HEK293 (cell line): ENCODE measurements around the gene FBH1.

Source experiments
- CTCF ChIA-PET: fragments of 350-600 bp; formaldehyde crosslinking; extraction: SDS; loops from one replicate; lab custom pipeline; 2021; ENCODE audit warnings: antibody characterized with exemption; lab: Yijun Ruan, JAX
- POLR2A ChIA-PET: fragments of 300-600 bp; formaldehyde crosslinking; extraction: SDS; loops from one replicate; lab custom pipeline; 2020; ENCODE audit warnings: antibody characterized with exemption, inconsistent platforms; lab: Yijun Ruan, JAX
- H3K27ac ChIP-seq: fragments of 200-500 bp; sonication (Bioruptor generic); 2 replicates; pipeline ENCODE4 v1.5.1; 2014; ENCODE audit warnings: low read depth, low read length, control low read depth, inconsistent platforms; ENCODE audit errors: extremely low read depth
- H3K36me3 ChIP-seq, 2 experiments: fragments of 200-500 bp in 1 of 2; sonication (Bioruptor generic) in 1 of 2; 1 replicate in 1 of 2; 2 replicates in 1 of 2; pipeline ENCODE4 v1.5.1; 2014 to 2017; ENCODE audit warnings: inconsistent platforms in 2 of 2, low read length in 2 of 2; ENCODE audit not compliant: control insufficient read depth in 2 of 2, insufficient read depth in 1 of 2
- H3K4me1 ChIP-seq: fragments of 200-500 bp; sonication (Bioruptor generic); 2 replicates; pipeline ENCODE4 v1.5.1; 2014; ENCODE audit warnings: mild to moderate bottlenecking, low read length, inconsistent platforms; ENCODE audit not compliant: control insufficient read depth, insufficient read depth
- H3K4me3 ChIP-seq: 2 replicates; pipeline ENCODE4 v1.5.1; 2011; ENCODE audit warnings: low read depth, mild to moderate bottlenecking, control low read depth, low read length, moderate library complexity
- H3K9me3 ChIP-seq: fragments of 200-500 bp; sonication (Bioruptor generic); 2 replicates; pipeline ENCODE4 v1.5.1; 2014; ENCODE audit warnings: low read depth, low read length, inconsistent platforms; ENCODE audit not compliant: control insufficient read depth, insufficient read depth
- BCL11A ChIP-seq: fragments of 450-650 bp; formaldehyde crosslinking; IDR thresholded peaks from 2 replicates; pipeline ENCODE4 v1.5.1; 2016; ENCODE audit warnings: low read depth, missing biosample characterization, missing genetic modification characterization
- BCL11B ChIP-seq: fragments of 450-650 bp; formaldehyde crosslinking; IDR thresholded peaks from 2 replicates; pipeline ENCODE4 v1.5.1; 2016; ENCODE audit warnings: low read depth, missing biosample characterization, missing genetic modification characterization
- GLI4 ChIP-seq: fragments of 450-650 bp; formaldehyde crosslinking; IDR thresholded peaks from 2 replicates; pipeline ENCODE4 v1.5.1; 2016; ENCODE audit warnings: missing biosample characterization, missing genetic modification characterization
- HOXC10 ChIP-seq: sonication (generic); formaldehyde crosslinking; IDR thresholded peaks from 2 replicates; pipeline ENCODE4 v1.8.1; 2023; ENCODE audit warnings: mild to moderate bottlenecking, missing genetic modification reagents
- KLF8 ChIP-seq: fragments of 450-650 bp; formaldehyde crosslinking; IDR thresholded peaks from 2 replicates; pipeline ENCODE4 v1.5.1; 2016; ENCODE audit warnings: missing biosample characterization, missing genetic modification characterization
- MYNN ChIP-seq: fragments of 450-650 bp; formaldehyde crosslinking; IDR thresholded peaks from 2 replicates; pipeline ENCODE4 v1.5.1; 2016; ENCODE audit warnings: missing biosample characterization, missing genetic modification characterization, borderline replicate concordance
- SCRT2 ChIP-seq: fragments of 450-650 bp; formaldehyde crosslinking; IDR thresholded peaks from 2 replicates; pipeline ENCODE4 v1.5.1; 2016; ENCODE audit warnings: missing biosample characterization, missing genetic modification characterization
- SP3 ChIP-seq: fragments of 450-650 bp; formaldehyde crosslinking; IDR thresholded peaks from 2 replicates; pipeline ENCODE4 v1.5.1; 2016; ENCODE audit warnings: missing biosample characterization, missing genetic modification characterization
- ZBTB20 ChIP-seq: fragments of 450-650 bp; formaldehyde crosslinking; IDR thresholded peaks from 2 replicates; pipeline ENCODE4 v1.5.1; 2016; ENCODE audit warnings: missing biosample characterization, missing genetic modification characterization
- ZBTB48 ChIP-seq: fragments of 450-650 bp; formaldehyde crosslinking; IDR thresholded peaks from 2 replicates; pipeline ENCODE4 v1.5.1; 2016; ENCODE audit warnings: missing biosample characterization, missing genetic modification characterization
- ZIC2 ChIP-seq: fragments of 450-650 bp; formaldehyde crosslinking; IDR thresholded peaks from 2 replicates; pipeline ENCODE4 v1.5.1; 2016; ENCODE audit warnings: missing biosample characterization, missing genetic modification characterization
- ZNF138 ChIP-seq: fragments of 450-650 bp; formaldehyde crosslinking; IDR thresholded peaks from 2 replicates; pipeline ENCODE4 v1.5.1; 2016; ENCODE audit warnings: missing biosample characterization, missing genetic modification characterization, borderline replicate concordance
- ZNF174 ChIP-seq: fragments of 450-650 bp; formaldehyde crosslinking; IDR thresholded peaks from 2 replicates; pipeline ENCODE4 v1.5.0; 2017; ENCODE audit warnings: missing biosample characterization, mild to moderate bottlenecking, missing genetic modification characterization
- ZNF19 ChIP-seq: fragments of 450-650 bp; formaldehyde crosslinking; IDR thresholded peaks from 2 replicates; pipeline ENCODE4; 2016; ENCODE audit warnings: missing biosample characterization, missing genetic modification characterization, low read depth
- ZNF2 ChIP-seq: fragments of 450-650 bp; formaldehyde crosslinking; IDR thresholded peaks from 2 replicates; pipeline ENCODE4 v1.5.1; 2016; ENCODE audit warnings: missing biosample characterization, missing genetic modification characterization
- ZNF366 ChIP-seq: fragments of 450-650 bp; formaldehyde crosslinking; conservative IDR thresholded peaks from 2 replicates; pipeline ENCODE4 v1.5.1; 2016; ENCODE audit warnings: missing biosample characterization, missing genetic modification characterization
- ZNF404 ChIP-seq: fragments of 450-650 bp; formaldehyde crosslinking; IDR thresholded peaks from 2 replicates; pipeline ENCODE4 v1.5.1; 2017; ENCODE audit warnings: missing biosample characterization, missing genetic modification characterization
- ZNF433 ChIP-seq: fragments of 450-650 bp; formaldehyde crosslinking; IDR thresholded peaks from 2 replicates; pipeline ENCODE4 v1.5.1; 2016; ENCODE audit warnings: missing biosample characterization, missing genetic modification characterization, low read depth
- ZNF48 ChIP-seq: fragments of 450-650 bp; formaldehyde crosslinking; IDR thresholded peaks from 2 replicates; pipeline ENCODE4 v1.5.1; 2016; ENCODE audit warnings: missing biosample characterization, missing genetic modification characterization
- ZNF514 ChIP-seq: fragments of 450-650 bp; formaldehyde crosslinking; IDR thresholded peaks from 2 replicates; pipeline ENCODE4 v1.5.1; 2016; ENCODE audit warnings: missing biosample characterization, missing genetic modification characterization
- ZNF544 ChIP-seq: fragments of 450-650 bp; formaldehyde crosslinking; IDR thresholded peaks from 2 replicates; pipeline ENCODE4 v1.5.0; 2017; ENCODE audit warnings: missing biosample characterization, missing genetic modification characterization
- ZNF600 ChIP-seq: fragments of 450-650 bp; formaldehyde crosslinking; IDR thresholded peaks from 2 replicates; pipeline ENCODE4 v1.5.1; 2016; ENCODE audit warnings: missing biosample characterization, missing genetic modification characterization
- ZNF621 ChIP-seq: fragments of 450-650 bp; formaldehyde crosslinking; IDR thresholded peaks from 2 replicates; pipeline ENCODE4 v1.5.1; 2017; ENCODE audit warnings: missing biosample characterization, missing genetic modification characterization
- ZNF660 ChIP-seq: fragments of 450-650 bp; IDR thresholded peaks from 2 replicates; pipeline ENCODE4 v1.5.1; 2018; ENCODE audit warnings: missing biosample characterization, mild to moderate bottlenecking, missing genetic modification characterization
- ZNF747 ChIP-seq: fragments of 450-650 bp; formaldehyde crosslinking; IDR thresholded peaks from 2 replicates; pipeline ENCODE4 v1.5.1; 2016; ENCODE audit warnings: missing biosample characterization, missing genetic modification characterization
- ZNF785 ChIP-seq: fragments of 450-650 bp; formaldehyde crosslinking; IDR thresholded peaks from 2 replicates; pipeline ENCODE4 v1.5.1; 2016; ENCODE audit warnings: missing biosample characterization, missing genetic modification characterization
- ZSCAN16 ChIP-seq: fragments of 450-650 bp; formaldehyde crosslinking; IDR thresholded peaks from 2 replicates; pipeline ENCODE4 v1.5.1; 2016; ENCODE audit warnings: missing biosample characterization, missing genetic modification characterization
- TF ChIP-seq, protein P1 (sequence below): fragments of 450-650 bp; IDR thresholded peaks from 2 replicates; pipeline ENCODE4 v1.5.1; 2018; ENCODE audit warnings: missing biosample characterization, mild to moderate bottlenecking, missing genetic modification characterization
- TF ChIP-seq, protein P2 (sequence below): fragments of 450-650 bp; formaldehyde crosslinking; IDR thresholded peaks from 2 replicates; pipeline ENCODE4 v1.5.1; 2016; ENCODE audit warnings: missing biosample characterization, missing genetic modification characterization, low read depth
- TF ChIP-seq, protein P3 (sequence below): fragments of 450-650 bp; formaldehyde crosslinking; IDR thresholded peaks from 2 replicates; pipeline ENCODE4 v1.5.1; 2016; ENCODE audit warnings: missing biosample characterization, missing genetic modification characterization

FBH1 gene

DNA sequence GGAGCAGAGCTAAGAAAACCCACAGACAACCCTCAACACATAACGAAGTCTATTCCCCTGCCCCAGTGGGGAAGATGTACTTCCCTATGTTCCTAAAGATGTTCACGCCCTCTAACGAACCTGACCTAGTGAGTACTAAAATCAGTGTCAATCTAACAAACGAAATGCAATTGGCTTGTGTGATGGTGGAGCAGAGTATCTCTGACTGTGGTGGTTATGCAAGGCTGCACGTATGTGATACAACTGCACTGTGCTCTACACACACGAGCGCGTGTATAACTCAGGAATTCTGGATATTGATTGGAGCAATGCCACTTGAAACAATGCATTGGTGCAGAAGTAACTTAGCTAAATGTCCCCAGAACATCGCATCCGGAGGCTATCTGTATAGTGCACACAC lies 1.7 kb upstream of the FBH1 start:
- Histone ChIP-seq H3K27ac (no peak overlapping the region), H3K9me3 (no peaks in the 10 kb centered on the region), H3K4me3 (peak overlapping the region; percentile 82), H3K4me1 (0 out of 2 replicates have a peak, but pooled peaks cover 4% of the 10 kb centered on the region), H3K36me3 (peaks cover 29 to 48% of the 10 kb centered on the region in 2 experiments)
- ChIA-PET CTCF (interaction anchor here (2.5 kb wide), 1 partner anchor 14 kb away, joined by 19 read pairs; no protein-coding TSS in a partner anchor), POLR2A (interaction anchor here (1.0 to 1.5 kb wide), 4 partner anchors 8 to 75 kb away, joined by 3 to 4 read pairs (median 4); partner anchors contain the start of gene GDI2)
- TF ChIP-seq ZNF404 (no peak), MYNN (tag by site-specific recombination) (no peak), ZNF600 (tag by site-specific recombination) (0 out of 2 replicates have a peak, but pooled peaks have one; percentile 10)

DNA sequence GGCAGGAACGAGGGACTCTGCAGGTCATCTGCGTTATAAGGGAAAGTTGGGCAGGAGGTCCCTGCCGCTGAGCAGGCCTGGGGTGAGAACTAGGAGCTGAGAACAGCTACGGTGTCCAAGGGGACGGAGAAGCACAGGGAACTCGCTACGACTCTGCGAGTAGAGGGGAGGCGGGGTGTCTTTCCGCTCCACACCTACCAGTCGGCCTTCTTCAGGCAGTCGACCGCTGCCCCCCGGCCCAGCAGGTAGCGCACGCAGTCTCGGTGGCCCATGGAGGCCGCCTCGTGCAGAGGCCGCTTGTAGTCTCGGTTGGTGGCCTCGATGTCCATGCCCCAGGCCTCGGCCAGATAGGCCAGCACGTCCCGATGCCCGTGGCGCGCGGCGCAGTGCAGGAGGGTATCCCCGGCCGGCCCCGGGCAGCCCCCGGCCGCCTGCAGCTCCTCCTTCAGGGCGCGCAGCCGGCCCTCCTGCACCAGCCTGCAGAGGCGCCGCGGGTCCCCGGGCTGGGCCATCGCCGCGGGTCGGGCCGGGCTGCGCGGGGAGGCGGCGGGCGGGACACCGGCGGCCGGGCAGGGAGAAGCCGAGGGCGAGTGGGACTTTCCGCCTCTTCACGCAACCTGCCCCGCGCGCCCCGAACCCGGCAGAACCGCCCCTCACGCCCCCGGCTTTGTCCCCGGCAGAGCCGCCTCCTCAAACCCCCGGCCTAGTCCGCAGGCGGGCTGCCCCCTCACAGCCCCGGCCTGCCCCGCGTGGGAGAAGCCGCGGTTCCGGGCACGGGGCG lies 1.0 kb upstream of the FBH1 start:
- Histone ChIP-seq H3K9me3 (no peaks in the 10 kb centered on the region), H3K4me1 (0 out of 2 replicates have a peak, but pooled peaks cover 4% of the 10 kb centered on the region), H3K4me3 (peak overlapping the region; percentile 82), H3K27ac (peak overlapping the region; percentile 85), H3K36me3 (peaks cover 26 to 48% of the 10 kb centered on the region in 2 experiments)
- CTCF ChIA-PET: interaction anchor here (0.5 to 2.5 kb wide), 3 partner anchors 15 to 264 kb away, joined by 3 to 19 read pairs (median 8); no protein-coding TSS in a partner anchor
- POLR2A ChIA-PET: interaction anchor here (0.9 to 2.1 kb wide), 17 partner anchors 7 to 513 kb away, joined by 3 to 35 read pairs (median 4); partner anchors contain the start of genes GDI2, PFKFB3 and TASOR2
- TF ChIP-seq ZNF174 (tag by site-specific recombination): no peak
- TF ChIP-seq ZNF433 (tag by site-specific recombination): no peak
- TF ChIP-seq, protein P1, sequence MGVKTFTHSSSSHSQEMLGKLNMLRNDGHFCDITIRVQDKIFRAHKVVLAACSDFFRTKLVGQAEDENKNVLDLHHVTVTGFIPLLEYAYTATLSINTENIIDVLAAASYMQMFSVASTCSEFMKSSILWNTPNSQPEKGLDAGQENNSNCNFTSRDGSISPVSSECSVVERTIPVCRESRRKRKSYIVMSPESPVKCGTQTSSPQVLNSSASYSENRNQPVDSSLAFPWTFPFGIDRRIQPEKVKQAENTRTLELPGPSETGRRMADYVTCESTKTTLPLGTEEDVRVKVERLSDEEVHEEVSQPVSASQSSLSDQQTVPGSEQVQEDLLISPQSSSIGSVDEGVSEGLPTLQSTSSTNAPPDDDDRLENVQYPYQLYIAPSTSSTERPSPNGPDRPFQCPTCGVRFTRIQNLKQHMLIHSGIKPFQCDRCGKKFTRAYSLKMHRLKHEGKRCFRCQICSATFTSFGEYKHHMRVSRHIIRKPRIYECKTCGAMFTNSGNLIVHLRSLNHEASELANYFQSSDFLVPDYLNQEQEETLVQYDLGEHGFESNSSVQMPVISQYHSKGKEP (tag by site-specific recombination): no peak
- no peak for TF ChIP-seq ZNF544
- TF ChIP-seq SCRT2 (tag by site-specific recombination): no peak
- peak; percentile 21; the same call in 1 of the 2 replicates for TF ChIP-seq SP3
- TF ChIP-seq, protein P2, sequence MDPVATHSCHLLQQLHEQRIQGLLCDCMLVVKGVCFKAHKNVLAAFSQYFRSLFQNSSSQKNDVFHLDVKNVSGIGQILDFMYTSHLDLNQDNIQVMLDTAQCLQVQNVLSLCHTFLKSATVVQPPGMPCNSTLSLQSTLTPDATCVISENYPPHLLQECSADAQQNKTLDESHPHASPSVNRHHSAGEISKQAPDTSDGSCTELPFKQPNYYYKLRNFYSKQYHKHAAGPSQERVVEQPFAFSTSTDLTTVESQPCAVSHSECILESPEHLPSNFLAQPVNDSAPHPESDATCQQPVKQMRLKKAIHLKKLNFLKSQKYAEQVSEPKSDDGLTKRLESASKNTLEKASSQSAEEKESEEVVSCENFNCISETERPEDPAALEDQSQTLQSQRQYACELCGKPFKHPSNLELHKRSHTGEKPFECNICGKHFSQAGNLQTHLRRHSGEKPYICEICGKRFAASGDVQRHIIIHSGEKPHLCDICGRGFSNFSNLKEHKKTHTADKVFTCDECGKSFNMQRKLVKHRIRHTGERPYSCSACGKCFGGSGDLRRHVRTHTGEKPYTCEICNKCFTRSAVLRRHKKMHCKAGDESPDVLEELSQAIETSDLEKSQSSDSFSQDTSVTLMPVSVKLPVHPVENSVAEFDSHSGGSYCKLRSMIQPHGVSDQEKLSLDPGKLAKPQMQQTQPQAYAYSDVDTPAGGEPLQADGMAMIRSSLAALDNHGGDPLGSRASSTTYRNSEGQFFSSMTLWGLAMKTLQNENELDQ (tag by site-specific recombination): no peak
- peak; percentile 97 for TF ChIP-seq ZIC2
- TF ChIP-seq KLF8 (tag by site-specific recombination): no peak
- TF ChIP-seq ZNF747: no peak
- TF ChIP-seq ZNF514 (tag by site-specific recombination): no peak
- TF ChIP-seq HOXC10 (CRISPR knock-in tag): no peak
- TF ChIP-seq, protein P3, sequence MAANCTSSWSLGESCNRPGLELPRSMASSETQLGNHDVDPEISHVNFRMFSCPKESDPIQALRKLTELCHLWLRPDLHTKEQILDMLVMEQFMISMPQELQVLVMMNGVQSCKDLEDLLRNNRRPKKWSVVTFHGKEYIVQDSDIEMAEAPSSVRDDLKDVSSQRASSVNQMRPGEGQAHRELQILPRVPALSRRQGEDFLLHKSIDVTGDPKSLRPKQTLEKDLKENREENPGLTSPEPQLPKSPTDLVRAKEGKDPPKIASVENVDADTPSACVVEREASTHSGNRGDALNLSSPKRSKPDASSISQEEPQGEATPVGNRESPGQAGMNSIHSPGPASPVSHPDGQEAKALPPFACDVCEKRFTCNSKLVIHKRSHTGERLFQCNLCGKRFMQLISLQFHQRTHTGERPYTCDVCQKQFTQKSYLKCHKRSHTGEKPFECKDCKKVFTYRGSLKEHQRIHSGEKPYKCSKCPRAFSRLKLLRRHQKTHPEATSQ (tag by site-specific recombination): no peak
- no peak for TF ChIP-seq ZNF785
- TF ChIP-seq ZNF138 (tag by site-specific recombination): no peak
- TF ChIP-seq ZSCAN16: no peak
- TF ChIP-seq GLI4 (tag by site-specific recombination): no peak
- TF ChIP-seq ZNF621: no peak
- no peak for TF ChIP-seq ZNF366 (tag by site-specific recombination)
- TF ChIP-seq ZBTB48 (tag by site-specific recombination): 0 out of 2 replicates have a peak, but pooled peaks have one; percentile 57
- TF ChIP-seq ZNF19 (tag by site-specific recombination): no peak
- TF ChIP-seq BCL11A (tag by site-specific recombination): no peak
- TF ChIP-seq ZBTB20 (tag by site-specific recombination): peak; percentile 37
- TF ChIP-seq ZNF48 (tag by site-specific recombination): no peak
- TF ChIP-seq ZNF660 (tag by site-specific recombination): 0 out of 2 replicates have a peak, but pooled peaks have one; percentile 32
- TF ChIP-seq ZNF2: no peak
- TF ChIP-seq BCL11B (tag by site-specific recombination): no peak
